Measurements from ENCODE around the gene SORCS1.
"Not testable (repeated sequence)": the region's sequence is repeated elsewhere in the genome, so short reads cannot be mapped to it uniquely, and the experiment has no call there.

The SORCS1 gene

GRCh38 chr10:106931853-106932249, 232.7 kb downstream of the SORCS1 start:
- TF ChIP-seq, protein P1, sequence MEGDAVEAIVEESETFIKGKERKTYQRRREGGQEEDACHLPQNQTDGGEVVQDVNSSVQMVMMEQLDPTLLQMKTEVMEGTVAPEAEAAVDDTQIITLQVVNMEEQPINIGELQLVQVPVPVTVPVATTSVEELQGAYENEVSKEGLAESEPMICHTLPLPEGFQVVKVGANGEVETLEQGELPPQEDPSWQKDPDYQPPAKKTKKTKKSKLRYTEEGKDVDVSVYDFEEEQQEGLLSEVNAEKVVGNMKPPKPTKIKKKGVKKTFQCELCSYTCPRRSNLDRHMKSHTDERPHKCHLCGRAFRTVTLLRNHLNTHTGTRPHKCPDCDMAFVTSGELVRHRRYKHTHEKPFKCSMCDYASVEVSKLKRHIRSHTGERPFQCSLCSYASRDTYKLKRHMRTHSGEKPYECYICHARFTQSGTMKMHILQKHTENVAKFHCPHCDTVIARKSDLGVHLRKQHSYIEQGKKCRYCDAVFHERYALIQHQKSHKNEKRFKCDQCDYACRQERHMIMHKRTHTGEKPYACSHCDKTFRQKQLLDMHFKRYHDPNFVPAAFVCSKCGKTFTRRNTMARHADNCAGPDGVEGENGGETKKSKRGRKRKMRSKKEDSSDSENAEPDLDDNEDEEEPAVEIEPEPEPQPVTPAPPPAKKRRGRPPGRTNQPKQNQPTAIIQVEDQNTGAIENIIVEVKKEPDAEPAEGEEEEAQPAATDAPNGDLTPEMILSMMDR (IDR thresholded peaks at IDR 0.05; ENCODE audit: low read depth, low read length) = no peak
- DNase-seq (ENCODE audit: low read depth, low spot score) = no peak
- H3K4me3 ChIP-seq (ENCODE audit: low read depth, low read length) = no peak overlapping the region
- in situ Hi-C loops (cut with HindIII; ENCODE audit: low sequenced_read_pairs) = no loop called here

GRCh38 chr10:106931159-106931852, 233.2 kb downstream of the SORCS1 start:
- TF ChIP-seq, protein P1 (IDR thresholded peaks at IDR 0.05; ENCODE audit: low read depth, low read length) = no peak
- in situ Hi-C loops (cut with HindIII; ENCODE audit: low sequenced_read_pairs) = no loop called here
- no peak for DNase-seq (ENCODE audit: low read depth, low spot score)
- H3K4me3 ChIP-seq (ENCODE audit: low read depth, low read length) = no peak overlapping the region

GRCh38 chr10:106930751-106931150, 233.8 kb downstream of the SORCS1 start:
- in situ Hi-C loops (cut with HindIII; ENCODE audit: low sequenced_read_pairs) = no loop called here
- no peak overlapping the region for H3K4me3 ChIP-seq (ENCODE audit: low read depth, low read length)
- no peak for DNase-seq (ENCODE audit: low read depth, low spot score)
- TF ChIP-seq, protein P1 (IDR thresholded peaks at IDR 0.05; ENCODE audit: low read depth, low read length) = no peak

GRCh38 chr10:106929291-106929895, 235.1 kb downstream of the SORCS1 start:
- TF ChIP-seq, protein P1 (IDR thresholded peaks at IDR 0.05; ENCODE audit: low read depth, low read length) = no peak
- no peak overlapping the region for H3K4me3 ChIP-seq (ENCODE audit: low read depth, low read length)
- in situ Hi-C loops (cut with HindIII; ENCODE audit: low sequenced_read_pairs) = no loop called here
- no peak for DNase-seq (ENCODE audit: low read depth, low spot score)

GRCh38 chr10:106928151-106928550, 236.4 kb downstream of the SORCS1 start:
- in situ Hi-C loops (cut with HindIII; ENCODE audit: low sequenced_read_pairs); DNase-seq (ENCODE audit: low read depth, low spot score); H3K4me3 ChIP-seq (ENCODE audit: low read depth, low read length): not testable (repeated sequence)

DNA sequence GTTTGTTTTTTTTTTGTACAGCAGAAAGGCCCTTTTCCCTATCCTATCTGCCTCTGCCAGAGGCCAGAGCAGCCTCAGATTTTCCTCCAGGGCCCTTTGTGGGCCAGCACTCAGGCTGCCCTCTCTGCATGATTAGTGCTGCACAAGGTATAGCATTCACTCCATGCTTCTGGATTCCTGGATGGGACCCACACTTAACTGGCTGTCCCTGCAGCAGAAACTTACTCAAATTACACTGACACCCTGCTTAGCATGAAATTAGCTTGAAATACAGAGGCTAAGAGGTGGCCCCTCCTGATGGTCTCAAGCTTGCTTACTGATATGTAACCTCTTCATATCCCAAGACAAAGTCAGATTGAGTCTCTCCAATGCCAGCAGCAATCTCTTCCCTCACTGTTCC, 239.3 kb downstream of the SORCS1 start:
- in situ Hi-C loops (cut with HindIII; ENCODE audit: low sequenced_read_pairs) = no loop called here
- TF ChIP-seq, protein P1 (IDR thresholded peaks at IDR 0.05; ENCODE audit: low read depth, low read length) = no peak
- DNase-seq (ENCODE audit: low read depth, low spot score) = no peak
- no peak overlapping the region for H3K4me3 ChIP-seq (ENCODE audit: low read depth, low read length)

DNA sequence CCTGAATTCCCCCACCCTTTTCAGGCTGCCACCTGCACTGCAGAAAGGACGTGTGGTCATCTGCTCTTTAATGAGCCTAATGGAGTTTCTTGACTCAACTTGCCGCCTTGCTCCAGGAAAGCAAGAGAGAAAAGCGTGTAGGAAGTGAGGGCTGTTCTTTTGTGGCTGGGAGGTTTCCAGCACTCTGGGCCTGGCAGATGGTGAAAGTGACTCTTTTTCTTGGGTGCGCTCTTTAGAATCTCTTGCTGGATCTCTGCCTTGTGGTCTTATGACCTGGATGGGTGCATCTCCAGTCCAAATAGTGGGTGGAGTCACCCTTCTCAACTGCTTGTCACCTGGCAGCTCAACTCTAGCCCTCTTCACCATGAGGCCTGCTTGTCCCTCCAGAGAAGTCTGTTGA, 244.0 kb downstream of the SORCS1 start:
- TF ChIP-seq, protein P1 (IDR thresholded peaks at IDR 0.05; ENCODE audit: low read depth, low read length) = no peak
- in situ Hi-C loops (cut with HindIII; ENCODE audit: low sequenced_read_pairs) = no loop called here
- no peak overlapping the region for H3K4me3 ChIP-seq (ENCODE audit: low read depth, low read length)
- no peak for DNase-seq (ENCODE audit: low read depth, low spot score)

Measured in astrocyte of the spinal cord (primary cell).